Measurements from ENCODE around the gene TLR3.
"Not testable (repeated sequence)": the region's sequence is repeated elsewhere in the genome, so short reads cannot be mapped to it uniquely, and the experiment has no call there.

Gene TLR3

GRCh38 chr4:186050135-186050534 is 18.8 kb upstream of the TLR3 start:
- DNase-seq (ENCODE audit: low spot score) = not testable (repeated sequence)

DNA sequence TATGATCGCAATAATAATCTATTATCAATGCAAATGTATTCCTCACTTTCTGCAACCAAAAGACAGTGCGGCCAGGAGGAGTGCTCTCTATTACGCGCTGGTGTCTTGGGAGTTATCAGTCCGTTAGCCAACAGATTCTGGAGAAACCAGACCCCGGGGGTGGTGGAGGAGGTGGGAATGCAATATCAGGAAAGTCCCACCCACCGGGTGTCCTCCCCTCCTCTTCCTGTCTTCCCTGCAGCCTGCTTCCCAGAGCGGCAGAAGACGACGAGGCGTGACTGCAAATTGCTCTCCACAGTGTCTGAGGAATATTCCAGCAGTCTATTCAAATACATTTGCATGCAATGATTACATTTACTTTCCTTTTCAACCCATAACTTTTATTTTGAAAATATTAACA is 17.9 kb upstream of the TLR3 start:
- no peak for DNase-seq (ENCODE audit: low spot score)

DNA sequence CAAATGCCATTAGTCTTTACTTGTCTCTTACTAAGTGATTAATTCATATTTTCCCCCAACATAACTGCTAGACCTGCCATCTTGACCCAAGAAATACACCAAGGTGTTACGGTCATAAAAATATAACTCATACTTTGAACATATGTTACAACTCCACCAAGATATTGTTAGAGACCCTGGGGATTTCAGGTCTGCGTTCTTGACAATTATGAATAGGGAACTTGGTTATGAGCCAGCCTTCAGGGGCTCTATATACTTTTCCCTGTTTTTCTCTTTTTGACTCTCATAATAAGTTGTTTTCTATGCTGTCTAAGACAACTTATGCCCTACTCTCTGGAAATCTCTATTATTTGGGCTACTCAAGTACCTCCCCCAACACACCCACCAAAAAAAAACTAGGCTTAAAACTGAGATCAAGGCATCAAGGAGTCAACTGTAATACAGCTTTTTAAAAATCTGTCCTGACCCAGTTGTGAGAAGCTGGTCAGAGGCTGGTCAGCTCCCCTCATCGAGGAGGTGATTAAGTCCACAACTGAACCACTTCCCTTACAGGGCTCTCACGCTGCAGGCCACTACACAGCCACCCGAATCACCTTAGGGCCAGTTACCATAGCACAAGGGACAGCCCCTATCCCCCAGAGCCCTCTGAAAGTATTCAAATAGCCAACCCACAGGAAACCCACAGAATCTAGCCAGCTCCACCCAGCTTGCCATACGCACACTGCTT is 10.5 kb upstream of the TLR3 start:
- DNase-seq (ENCODE audit: low spot score) = no peak

- no peak for DNase-seq (ENCODE audit: low spot score)
Measured at GRCh38 chr4:186058980-186059316, 10.0 kb upstream of the TLR3 start.

DNA sequence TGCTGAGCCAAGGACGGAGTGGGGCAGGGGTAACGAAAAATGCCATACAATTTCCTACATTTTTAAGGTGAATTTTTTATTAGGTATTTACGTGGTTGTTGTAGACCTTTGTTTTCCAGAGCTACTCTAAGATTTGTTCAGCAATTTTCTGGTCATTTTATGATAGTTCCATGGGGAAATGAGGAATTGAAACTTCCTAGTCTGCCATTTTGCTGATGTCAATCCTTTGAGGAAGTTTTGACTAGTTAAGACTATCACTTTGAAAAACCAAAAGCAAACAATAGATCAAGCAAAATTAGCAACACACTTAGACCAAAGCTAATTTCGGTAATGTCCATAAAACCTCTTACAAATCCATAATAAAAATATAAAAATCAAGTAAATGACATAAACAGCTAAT is 7.0 kb upstream of the TLR3 start:
- no peak for DNase-seq (ENCODE audit: low spot score)

DNA sequence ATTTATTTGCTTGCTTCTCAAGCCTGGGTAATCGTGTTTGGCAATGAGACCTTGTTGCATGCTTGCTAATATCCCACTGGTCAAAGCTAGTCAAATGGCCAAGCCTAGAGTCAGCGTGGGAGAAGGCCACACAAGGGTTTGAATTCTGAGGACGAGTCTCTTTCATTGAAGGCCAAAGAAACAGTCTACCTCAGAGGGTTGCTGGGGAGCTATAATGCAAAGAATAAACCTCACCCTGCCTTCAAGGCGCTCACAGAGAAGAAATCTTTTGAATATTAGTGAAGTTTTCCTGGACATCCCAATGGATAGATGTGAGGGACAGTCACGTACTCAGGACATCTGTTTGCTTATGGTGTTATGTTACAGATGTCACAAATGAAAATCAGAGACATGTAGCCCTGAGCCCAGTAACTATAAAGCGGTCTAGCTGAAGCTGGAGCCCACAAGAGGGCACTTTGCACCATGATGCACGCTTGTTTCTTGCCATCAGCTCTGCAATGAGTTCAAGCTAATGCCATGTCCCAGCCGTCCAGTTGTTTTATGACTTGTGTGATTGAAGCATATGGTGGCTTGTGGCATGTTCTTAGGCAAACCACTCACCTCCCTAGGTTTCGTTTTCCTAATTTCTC is 1.1 kb upstream of the TLR3 start:
- DNase-seq (ENCODE audit: low spot score) = peak; percentile 78

GRCh38 chr4:186069729-186070128 is 773 bp downstream of the TLR3 start:
- no peak for DNase-seq (ENCODE audit: low spot score)

- no peak for DNase-seq (ENCODE audit: low spot score)
Measured at GRCh38 chr4:186072516-186072915, 3.6 kb downstream of the TLR3 start.

GRCh38 chr4:186074189-186074588 is 5.2 kb downstream of the TLR3 start:
- peak; percentile 60 for DNase-seq (ENCODE audit: low spot score)

DNA sequence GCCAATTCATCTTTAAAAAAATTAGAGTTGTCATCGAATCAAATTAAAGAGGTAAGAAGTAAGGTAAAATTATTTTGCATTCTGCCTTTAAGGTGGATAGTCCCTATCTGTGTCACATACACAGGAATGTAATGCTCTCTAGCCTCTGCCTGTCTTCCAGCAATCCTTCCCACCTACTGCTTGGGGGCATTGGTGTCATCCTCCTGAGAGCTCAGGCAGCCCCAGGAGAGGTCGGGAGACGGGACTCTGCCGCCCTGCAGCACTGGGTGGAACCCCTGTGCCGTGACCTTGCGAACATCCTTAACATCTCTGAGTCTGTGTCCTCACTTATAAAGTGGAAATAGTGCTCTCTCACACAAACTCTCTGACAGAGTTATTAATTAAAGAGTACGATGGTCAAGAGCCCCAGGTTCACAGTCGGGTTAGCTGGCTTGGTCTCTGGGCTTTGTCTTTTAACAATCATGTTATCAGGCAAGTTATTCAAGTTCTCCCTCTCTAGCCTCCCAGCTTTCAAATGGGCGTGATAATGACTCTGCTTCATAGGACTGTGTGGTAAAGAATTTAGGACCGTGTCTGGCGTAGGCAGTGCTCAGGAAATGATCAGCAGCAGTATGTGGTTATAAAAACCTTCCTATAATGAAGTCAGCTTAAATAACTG is 10.2 kb downstream of the TLR3 start:
- DNase-seq (ENCODE audit: low spot score) = no peak

GRCh38 chr4:186079694-186080093 is 10.7 kb downstream of the TLR3 start:
- DNase-seq (ENCODE audit: low spot score) = no peak

DNA sequence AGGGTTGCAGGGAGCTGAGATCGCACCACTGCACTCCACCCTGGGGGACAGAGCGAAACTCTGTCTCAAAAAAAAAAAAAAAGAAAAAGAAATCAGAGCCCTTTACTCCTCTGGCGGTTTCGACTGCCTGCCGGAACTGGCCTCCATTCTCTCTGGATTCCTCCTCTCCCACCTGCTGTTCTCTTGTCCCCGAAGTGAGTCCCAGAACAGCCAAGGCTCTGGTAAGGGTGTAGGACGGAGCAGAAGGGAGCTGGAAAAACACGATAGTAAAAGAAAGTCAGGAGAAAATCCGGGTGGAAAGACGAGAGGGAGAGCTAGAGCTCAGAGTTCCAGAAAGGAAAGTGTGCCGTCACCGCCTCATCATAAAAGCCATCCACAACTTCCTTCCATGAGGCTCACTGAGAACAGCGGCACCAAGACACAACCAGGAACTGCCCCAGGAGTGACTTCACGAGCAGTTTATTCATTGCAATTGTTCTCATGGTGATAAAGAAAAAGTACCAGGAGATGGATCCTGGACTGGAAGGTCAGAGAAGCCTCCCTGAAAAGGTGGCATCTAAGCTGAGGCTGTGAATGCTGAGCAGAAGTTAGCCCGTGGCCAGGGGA is 12.3 kb downstream of the TLR3 start:
- DNase-seq (ENCODE audit: low spot score) = no peak

- DNase-seq (ENCODE audit: low spot score) = no peak
Measured at GRCh38 chr4:186082221-186082620, 13.3 kb downstream of the TLR3 start.

- no peak for DNase-seq (ENCODE audit: low spot score)
Measured at GRCh38 chr4:186088523-186088922, 19.6 kb downstream of the TLR3 start.

GRCh38 chr4:186092296-186092695 is 23.3 kb downstream of the TLR3 start:
- no peak for DNase-seq (ENCODE audit: low spot score)

GRCh38 chr4:186095406-186095805 is 26.4 kb downstream of the TLR3 start:
- DNase-seq (ENCODE audit: low spot score) = no peak

GRCh38 chr4:186096681-186097165 is 27.8 kb downstream of the TLR3 start:
- DNase-seq (ENCODE audit: low spot score) = no peak

DNA sequence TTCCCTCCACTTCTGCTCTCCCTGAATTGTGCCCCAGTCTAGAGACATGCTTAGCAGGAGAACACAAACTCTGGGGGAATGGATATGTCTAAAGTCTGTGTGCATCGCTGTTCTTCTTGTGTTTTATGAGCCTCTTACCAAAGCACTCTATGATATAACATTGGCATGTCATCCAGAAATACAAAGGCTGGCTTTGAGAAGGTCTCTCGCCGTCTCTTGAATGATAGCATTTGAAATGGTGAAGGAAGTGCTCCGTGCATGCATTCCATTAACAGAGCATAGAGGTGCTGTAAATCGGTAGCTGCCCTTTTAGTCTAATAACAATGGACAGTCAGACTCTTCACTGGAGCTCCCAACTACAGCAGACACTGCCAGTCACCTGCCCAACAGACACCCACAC is 28.4 kb downstream of the TLR3 start:
- DNase-seq (ENCODE audit: low spot score) = no peak

DNA sequence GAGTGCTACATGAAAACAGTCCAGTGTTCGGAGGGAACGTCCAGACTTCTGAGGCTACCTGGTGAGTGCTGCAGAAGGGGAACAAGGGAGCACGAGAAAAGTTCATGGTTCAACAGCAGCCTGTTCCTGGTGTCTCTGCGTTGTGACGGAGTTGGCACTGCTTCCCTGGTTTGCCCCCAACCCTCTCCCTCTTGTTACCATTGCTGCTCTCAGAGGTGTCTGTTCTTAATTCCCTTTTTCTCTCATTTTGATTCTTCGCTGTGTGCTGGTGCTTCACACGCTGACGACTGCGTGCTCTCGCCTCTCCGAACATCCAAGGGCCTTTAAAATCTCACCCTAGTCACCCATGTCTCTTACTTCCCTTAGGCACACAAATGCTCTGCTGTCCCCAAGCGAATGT is 34.0 kb downstream of the TLR3 start:
- no peak for DNase-seq (ENCODE audit: low spot score)

DNA sequence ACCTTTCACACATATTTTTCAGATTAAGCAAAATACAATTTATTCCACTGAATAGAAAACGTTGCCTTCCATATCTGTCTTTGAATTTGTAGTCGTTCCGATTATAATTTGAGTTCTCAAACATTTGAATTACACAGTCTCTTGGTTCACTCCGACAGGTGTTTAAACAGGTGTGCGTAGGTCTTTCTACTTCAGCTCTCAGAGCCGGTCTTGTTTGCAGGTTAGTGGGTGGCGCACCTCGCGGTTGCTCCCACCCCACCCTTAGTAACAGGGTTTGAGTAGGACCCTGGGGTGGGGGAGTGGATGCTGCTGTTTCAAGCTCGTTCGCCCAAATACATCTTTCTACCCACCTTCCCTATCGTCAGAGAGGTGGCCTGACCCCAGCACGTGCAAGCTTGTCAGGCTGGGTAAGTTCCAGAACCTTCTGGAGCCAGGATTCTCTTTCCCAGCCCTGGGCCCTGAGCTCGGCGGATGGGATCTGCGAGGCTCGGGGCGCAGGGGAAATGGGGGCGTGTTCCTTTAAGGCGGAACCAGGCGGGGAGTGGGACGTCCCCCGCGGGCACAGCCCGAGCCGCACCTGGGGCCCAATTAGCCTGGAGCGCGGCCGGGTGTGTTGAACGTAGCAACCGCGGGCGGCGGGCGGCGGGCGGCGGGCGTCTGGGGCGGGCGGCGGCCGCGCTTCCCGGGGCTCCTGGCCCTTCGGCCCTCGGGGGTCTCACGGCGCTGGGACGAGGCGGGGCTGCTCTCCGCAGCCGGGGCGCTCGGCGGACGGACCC is 35.3 kb downstream of the TLR3 start, which contains the start of gene FAM149A:
FAM149A (plus strand) TSS at position 591 of the 776 bp plus-strand sequence.
- no peak for DNase-seq (ENCODE audit: low spot score)

DNA sequence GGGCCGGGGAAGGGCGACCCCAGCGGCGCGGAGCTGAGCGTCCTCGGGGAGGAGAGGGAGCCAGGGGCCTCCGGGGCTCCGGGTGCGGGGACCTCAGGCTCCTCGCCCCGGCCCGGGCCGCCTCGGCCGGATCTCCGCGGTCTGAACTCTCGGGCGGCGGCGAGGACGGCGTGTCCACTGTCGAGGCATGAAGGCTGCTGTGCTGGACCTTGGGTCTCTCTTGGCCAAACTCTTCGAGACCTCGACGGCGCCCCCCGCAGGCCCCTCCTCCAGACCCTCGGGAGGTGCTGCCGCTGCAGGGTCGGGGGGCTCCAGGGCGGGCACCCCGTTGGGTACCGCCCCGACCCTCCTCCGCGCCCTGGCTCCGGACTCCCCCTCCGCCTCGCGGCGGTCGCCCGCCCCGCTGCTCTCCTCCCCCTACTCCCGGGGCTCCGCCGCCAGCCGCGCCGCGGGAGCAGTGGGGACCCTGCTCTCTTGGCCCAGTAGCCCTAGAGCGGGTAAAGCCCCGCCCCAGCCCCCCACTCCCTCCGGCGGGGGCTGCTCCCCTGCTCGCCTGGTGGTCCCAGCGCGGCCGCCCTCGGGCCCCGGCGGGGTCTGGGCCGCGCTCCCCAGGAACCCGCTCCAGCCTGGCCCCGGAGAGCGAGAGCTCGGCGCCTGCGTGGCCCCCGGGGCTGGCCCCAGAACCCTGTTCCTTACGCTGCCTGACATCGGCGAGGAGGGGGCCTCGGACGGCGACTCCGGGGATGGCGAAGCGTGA is 36.1 kb downstream of the TLR3 start:
- no peak for DNase-seq (ENCODE audit: low spot score)

Measured in globus pallidus (tissue), 1 donor.